ENCODE data around the gene RGL1.

RGL1 gene

DNA sequence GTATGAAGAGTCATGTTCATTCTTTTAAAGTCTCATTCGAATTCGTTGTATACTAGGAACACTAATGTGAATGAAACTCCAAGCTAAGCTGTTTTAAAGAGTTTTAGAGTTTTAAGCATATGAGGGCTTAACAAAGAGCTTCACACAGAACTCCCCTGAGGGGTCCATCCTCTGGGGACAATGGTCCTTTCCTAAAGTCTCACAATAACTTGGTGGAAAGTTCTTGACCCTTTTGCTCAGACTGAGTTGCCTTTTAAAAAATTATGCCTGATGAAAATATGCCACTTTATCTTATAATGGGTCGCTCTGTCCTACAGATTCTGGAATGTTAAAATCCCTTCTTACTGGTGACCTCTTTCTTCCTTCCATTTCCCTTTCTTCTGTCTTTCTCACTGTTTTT, 64.3 kb downstream of the RGL1 start:
- no peak for TF ChIP-seq CTCF (IDR thresholded peaks at IDR 0.05; ENCODE audit: low read depth, low read length, missing control alignments)
- DNase-seq (ENCODE audit: low read depth): no peak
- H3K4me3 ChIP-seq (ENCODE audit: low read depth, low read length): no peak overlapping the region
- in situ Hi-C loops (cut with HindIII; ENCODE audit: low sequenced_read_pairs): no loop called here

GRCh38 chr1:183869664-183870063, 64.7 kb downstream of the RGL1 start:
- no peak for TF ChIP-seq CTCF (IDR thresholded peaks at IDR 0.05; ENCODE audit: low read depth, low read length, missing control alignments)
- no peak overlapping the region for H3K4me3 ChIP-seq (ENCODE audit: low read depth, low read length)
- in situ Hi-C loops (cut with HindIII; ENCODE audit: low sequenced_read_pairs): no loop called here
- no peak for DNase-seq (ENCODE audit: low read depth)

GRCh38 chr1:183870351-183871077, 65.6 kb downstream of the RGL1 start:
- in situ Hi-C loops (cut with HindIII; ENCODE audit: low sequenced_read_pairs): no loop called here
- TF ChIP-seq CTCF (IDR thresholded peaks at IDR 0.05; ENCODE audit: low read depth, low read length, missing control alignments): no peak
- H3K4me3 ChIP-seq (ENCODE audit: low read depth, low read length): no peak overlapping the region
- DNase-seq (ENCODE audit: low read depth): no peak

- no peak overlapping the region for H3K4me3 ChIP-seq (ENCODE audit: low read depth, low read length)
- DNase-seq (ENCODE audit: low read depth): peak; percentile 51
- in situ Hi-C loops (cut with HindIII; ENCODE audit: low sequenced_read_pairs): no loop called here
- no peak for TF ChIP-seq CTCF (IDR thresholded peaks at IDR 0.05; ENCODE audit: low read depth, low read length, missing control alignments)
Observed at GRCh38 chr1:183871142-183871541, 66.2 kb downstream of the RGL1 start.

DNA sequence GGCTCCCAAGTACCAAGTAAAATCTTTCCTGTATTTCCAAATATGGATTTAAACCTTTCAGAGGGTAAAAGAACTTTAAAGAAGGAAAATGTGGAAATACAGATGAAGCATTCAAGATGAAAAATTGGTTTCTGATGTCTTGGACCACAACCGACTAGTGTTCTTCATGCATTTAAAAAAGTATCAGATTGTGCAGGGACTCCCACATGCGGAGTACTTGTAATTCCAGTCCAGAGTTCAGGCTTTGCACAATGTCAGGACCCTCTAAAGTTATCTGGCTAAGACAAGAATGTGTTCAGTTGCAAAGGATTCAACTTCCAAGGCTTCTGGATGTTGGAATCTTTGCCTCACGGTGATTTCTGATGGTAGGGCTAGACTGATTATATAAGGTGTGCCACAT, 66.7 kb downstream of the RGL1 start:
- no peak overlapping the region for H3K4me3 ChIP-seq (ENCODE audit: low read depth, low read length)
- in situ Hi-C loops (cut with HindIII; ENCODE audit: low sequenced_read_pairs): no loop called here
- no peak for TF ChIP-seq CTCF (IDR thresholded peaks at IDR 0.05; ENCODE audit: low read depth, low read length, missing control alignments)
- DNase-seq (ENCODE audit: low read depth): no peak

GRCh38 chr1:183872403-183872802, 67.5 kb downstream of the RGL1 start:
- no peak for TF ChIP-seq CTCF (IDR thresholded peaks at IDR 0.05; ENCODE audit: low read depth, low read length, missing control alignments)
- H3K4me3 ChIP-seq (ENCODE audit: low read depth, low read length): no peak overlapping the region
- in situ Hi-C loops (cut with HindIII; ENCODE audit: low sequenced_read_pairs): no loop called here
- no peak for DNase-seq (ENCODE audit: low read depth)
